Lower leg skin (tissue), 4 donors: ENCODE data around the gene NCAM1. TPM values are rescaled to one million over a fixed set of nuclear protein-coding genes. Genes with fewer than 3 reads are reported as not detected.

Experiments used
- DNase-seq, 2 donors: peaks; one replicate each; pipeline ENCODE4 v3.0.0-alpha.2; 2019; ENCODE audit warnings: low spot score in 2 of 2
- H3K4me3 ChIP-seq: fragments of 200-600 bp; sonication (generic); 2 replicates; pipeline ENCODE4 v1.5.1; 2017; ENCODE audit warnings: mild to moderate bottlenecking, low read depth; ENCODE audit not compliant: poor library complexity, severe bottlenecking
- POLR2A ChIP-seq, 2 donors: fragments of 450-650 bp; IDR thresholded peaks; one replicate each; pipeline ENCODE4 v1.6.1; 2016 to 2017; ENCODE audit warnings: antibody characterized with exemption in 2 of 2, mild to moderate bottlenecking in 1 of 2, moderate library complexity in 1 of 2
- WGBS, 2 donors: methylation state at CpG; one replicate each; pipeline ENCODE4 v1.1.5; 2018; 5-methylcytosine and 5-hydroxymethylcytosine counted together
- intact Hi-C: fragments of 100-400 bp; cut with DNase I; formaldehyde crosslinking; loops from one replicate; pipeline ENCODE4 v1.15.0; 2023; ENCODE audit warnings: low total_unique reads
- total RNA-seq, 4 donors: library from RNA; depleted of rRNA; stranded (reverse); fragments of >200 nt; gene quantifications; one replicate each; pipeline ENCODE4 v1.1.0, GENCODE V29; 2016
- TF ChIP-seq, protein P1 (sequence below), 3 donors: fragments of 450-650 bp; IDR thresholded peaks; one replicate each; pipeline ENCODE4 v1.5.1; 2016; ENCODE audit warnings: antibody characterized with exemption in 3 of 3, mild to moderate bottlenecking in 3 of 3, moderate library complexity in 2 of 3

Gene NCAM1
- total RNA-seq, 4 donors from 2014 or later = 1.7 to 7.1 (median 3.8) TPM

DNA sequence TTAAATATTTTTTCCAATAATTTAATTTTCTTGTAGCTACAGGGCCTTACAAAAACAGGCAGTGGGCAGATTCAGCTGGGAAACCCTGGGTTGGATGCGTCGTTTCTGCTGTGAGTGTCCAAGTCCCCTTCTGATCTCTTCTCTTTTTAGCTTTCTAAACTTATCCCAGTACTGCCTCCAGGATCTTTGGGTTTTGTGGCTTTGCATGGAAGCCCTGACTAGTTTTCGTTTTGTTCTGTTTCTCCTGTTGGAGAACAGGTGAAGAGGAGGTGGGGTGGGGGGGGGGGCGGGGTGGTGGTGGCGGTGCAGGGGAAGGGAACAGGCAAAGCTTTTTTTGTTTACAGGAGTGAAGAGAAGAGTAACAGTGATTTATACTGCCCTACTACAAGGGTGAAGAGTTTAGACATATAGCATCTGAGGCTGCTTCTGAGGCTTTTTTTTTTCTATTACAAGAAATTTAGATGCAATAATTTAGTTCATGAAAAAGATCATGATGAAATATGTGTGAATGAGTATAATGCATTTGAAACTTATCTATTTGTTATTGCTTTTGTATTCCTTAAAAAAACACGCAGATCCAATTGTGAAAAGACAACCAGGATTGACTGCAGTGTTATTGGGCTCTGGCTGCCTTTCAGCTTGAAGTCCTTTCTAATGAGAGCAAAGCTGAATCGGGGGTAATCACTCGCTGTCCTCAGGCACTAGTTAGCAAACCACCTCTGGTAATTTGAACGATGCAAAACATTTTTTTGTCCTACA, 142.9 kb downstream of the NCAM1 start:
- DNase-seq = no peak
- TF ChIP-seq POLR2A (IDR thresholded peaks at IDR 0.05) = no peak
- TF ChIP-seq, protein P1, sequence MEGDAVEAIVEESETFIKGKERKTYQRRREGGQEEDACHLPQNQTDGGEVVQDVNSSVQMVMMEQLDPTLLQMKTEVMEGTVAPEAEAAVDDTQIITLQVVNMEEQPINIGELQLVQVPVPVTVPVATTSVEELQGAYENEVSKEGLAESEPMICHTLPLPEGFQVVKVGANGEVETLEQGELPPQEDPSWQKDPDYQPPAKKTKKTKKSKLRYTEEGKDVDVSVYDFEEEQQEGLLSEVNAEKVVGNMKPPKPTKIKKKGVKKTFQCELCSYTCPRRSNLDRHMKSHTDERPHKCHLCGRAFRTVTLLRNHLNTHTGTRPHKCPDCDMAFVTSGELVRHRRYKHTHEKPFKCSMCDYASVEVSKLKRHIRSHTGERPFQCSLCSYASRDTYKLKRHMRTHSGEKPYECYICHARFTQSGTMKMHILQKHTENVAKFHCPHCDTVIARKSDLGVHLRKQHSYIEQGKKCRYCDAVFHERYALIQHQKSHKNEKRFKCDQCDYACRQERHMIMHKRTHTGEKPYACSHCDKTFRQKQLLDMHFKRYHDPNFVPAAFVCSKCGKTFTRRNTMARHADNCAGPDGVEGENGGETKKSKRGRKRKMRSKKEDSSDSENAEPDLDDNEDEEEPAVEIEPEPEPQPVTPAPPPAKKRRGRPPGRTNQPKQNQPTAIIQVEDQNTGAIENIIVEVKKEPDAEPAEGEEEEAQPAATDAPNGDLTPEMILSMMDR (IDR thresholded peaks at IDR 0.05) = no peak
- H3K4me3 ChIP-seq = no peak overlapping the region
- intact Hi-C loops = loop anchor here (5.0 to 10.0 kb wide), 2 partner anchors 519 to 1192 kb away; partner anchors contain the start of genes CRYAB and HSPB2
- WGBS, 2 donors = 59 to 62% methylated on average over 9 of the region's 9 CpGs

DNA sequence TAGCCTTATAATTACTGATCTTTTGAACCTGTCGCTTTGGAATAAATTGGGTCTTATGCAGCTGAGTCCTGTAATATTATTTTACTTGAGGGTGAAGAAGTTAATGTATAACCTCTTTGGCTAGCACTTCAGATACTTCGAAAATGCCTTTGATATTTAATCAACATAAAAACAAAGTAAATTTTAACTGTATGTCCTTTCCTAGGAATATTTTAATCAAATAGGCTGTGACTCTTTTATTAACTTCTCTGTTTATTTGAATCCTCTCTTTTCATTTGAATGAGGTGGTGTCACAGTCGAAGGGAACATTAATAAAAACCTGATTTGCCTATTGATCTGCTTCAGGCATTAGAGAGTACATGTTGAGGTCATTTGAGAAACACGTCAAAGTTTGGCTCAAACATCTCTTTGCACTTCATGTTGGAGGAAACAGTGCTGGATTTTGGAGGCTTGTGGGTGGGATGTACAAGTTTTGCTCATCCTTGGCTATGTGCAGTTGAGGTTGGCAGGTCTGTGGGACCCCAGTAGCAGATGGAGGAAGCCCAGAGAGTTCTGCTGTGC, 143.6 kb downstream of the NCAM1 start:
- no peak overlapping the region for H3K4me3 ChIP-seq
- DNase-seq = no peak
- TF ChIP-seq, protein P1 (IDR thresholded peaks at IDR 0.05) = no peak
- no peak for TF ChIP-seq POLR2A (IDR thresholded peaks at IDR 0.05)
- 52 to 56% methylated on average over 4 of the region's 4 CpGs for WGBS, 2 donors
- intact Hi-C loops = loop anchor here (5.0 to 10.0 kb wide), 2 partner anchors 520 to 1192 kb away; partner anchors contain the start of genes CRYAB and HSPB2

DNA sequence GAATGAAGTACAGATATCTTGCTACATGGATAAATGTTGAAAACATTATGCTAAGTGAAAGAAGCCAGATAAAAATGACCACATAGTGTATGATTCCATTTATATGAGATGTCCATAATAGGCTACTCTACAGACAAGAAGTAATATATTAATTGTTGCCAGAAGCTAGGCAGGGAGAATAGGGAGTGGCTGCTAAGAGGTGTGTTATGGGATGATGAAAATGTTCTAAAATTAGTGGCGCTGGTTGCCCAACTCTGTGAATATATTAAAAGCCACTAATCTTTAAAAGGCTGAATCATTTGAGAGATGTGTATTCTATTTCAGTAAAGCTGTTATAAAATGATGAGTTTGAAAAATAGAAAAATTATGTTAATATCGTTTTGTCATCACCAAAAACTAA, 144.4 kb downstream of the NCAM1 start:
- no peak overlapping the region for H3K4me3 ChIP-seq
- WGBS, 2 donors = 64% methylated on average over 2 of the region's 2 CpGs
- no peak for DNase-seq
- intact Hi-C loops = loop anchor here (10.0 kb wide), 1 partner anchor 521 kb away; no protein-coding TSS in a partner anchor
- TF ChIP-seq, protein P1 (IDR thresholded peaks at IDR 0.05) = no peak
- no peak for TF ChIP-seq POLR2A (IDR thresholded peaks at IDR 0.05)

DNA sequence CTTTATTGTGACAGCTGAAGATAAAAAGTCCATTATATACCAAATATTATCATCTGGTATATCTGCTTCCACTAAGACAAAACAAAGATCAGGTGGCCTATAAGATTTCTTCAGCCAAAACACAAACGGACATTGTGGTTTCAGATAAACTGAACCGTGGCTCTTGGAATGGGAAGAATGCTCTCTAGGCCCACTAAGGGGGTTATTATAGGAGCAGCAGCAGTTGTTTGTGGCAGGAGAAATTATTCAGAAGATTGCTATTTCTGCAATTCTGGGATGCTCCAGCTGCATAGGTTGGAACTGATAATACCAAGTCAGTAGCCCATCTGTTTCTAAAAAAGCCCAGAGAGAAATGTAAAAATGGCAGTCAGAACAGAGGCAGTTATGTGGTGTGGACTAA, 145.3 kb downstream of the NCAM1 start:
- DNase-seq = no peak
- H3K4me3 ChIP-seq = no peak overlapping the region
- 76 to 81% methylated on average over 2 of the region's 2 CpGs for WGBS, 2 donors

DNA sequence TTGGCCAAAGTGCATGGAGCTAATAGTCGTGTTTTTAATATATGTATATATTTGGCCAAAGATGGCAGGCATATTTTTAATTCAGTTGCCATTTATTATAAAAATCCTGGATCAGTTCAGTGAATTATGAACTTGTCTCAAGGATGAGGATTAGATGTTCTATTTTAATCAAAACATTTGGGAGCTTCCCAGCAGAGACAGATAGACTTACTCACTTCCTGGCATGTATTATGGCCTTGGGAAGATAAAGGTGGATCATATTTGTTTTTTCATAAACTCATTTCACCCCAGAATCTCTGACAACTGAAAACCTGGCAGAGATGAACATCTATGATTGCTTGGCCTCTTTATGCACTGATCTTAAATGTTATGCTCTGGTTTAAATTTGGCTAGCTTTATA, 148.8 kb downstream of the NCAM1 start:
- no peak for DNase-seq
- intact Hi-C loops = no loop called here
- 38 to 48% methylated on average over 1 of the region's 1 CpG for WGBS, 2 donors
- TF ChIP-seq, protein P1 (IDR thresholded peaks at IDR 0.05) = no peak
- TF ChIP-seq POLR2A (IDR thresholded peaks at IDR 0.05) = no peak
- no peak overlapping the region for H3K4me3 ChIP-seq

More for the DNA sequence above, 145.3 kb downstream of the NCAM1 start:
- intact Hi-C loops = loop anchor here (10.0 kb wide), 1 partner anchor 522 kb away; no protein-coding TSS in a partner anchor
- TF ChIP-seq, protein P1 (IDR thresholded peaks at IDR 0.05) = no peak
- TF ChIP-seq POLR2A (IDR thresholded peaks at IDR 0.05) = no peak
